Measurements from ENCODE around the gene CEL.
"Not testable (repeated sequence)": the region's sequence is repeated elsewhere in the genome, so short reads cannot be mapped to it uniquely, and the experiment has no call there.

Gene CEL

DNA sequence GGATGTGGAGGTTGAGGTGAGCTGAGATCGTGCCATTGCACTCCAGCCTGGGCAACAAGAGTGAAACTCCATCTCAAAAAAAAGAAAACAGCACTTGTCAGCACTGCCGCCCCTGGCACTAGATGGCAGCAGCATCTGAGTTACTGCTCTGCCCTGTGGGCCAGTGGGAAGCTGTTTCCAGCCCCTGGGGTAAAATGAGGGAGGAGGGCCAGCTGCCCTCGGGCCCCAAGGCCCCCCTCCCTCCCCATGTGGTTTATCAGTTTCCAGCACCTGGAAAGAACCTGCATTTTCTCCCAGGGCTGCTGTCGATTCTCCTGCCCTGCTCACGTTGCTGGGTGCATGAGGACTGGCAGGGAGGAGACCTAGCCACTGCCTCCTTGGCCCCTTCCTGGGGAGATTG, 13.2 kb upstream of the CEL start:
- no peak for FAIRE-seq

DNA sequence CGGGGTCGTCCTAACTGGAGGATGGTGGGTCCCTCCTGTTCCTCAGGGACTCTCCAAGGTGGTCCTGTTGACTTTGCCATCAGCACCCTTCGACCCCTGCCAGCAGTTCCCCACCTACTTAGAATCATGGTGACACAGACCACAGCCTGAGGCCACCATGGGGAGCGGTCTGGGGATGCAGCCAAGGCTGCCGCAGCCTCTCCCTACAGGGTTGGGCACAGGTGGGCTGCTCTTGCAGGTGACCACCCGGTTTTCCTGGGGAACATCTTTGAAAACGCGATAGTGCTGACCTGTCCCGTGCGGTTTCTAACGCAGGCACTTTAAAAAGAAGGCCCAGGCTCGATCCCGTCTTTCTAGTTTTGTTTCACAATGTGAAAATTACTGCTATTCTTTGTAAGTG, 12.7 kb upstream of the CEL start:
- FAIRE-seq: no peak

- no peak for FAIRE-seq
Measured at GRCh38 chr9:133050142-133050541, 11.6 kb upstream of the CEL start.

GRCh38 chr9:133050781-133051180, 11.0 kb upstream of the CEL start:
- no peak for FAIRE-seq

DNA sequence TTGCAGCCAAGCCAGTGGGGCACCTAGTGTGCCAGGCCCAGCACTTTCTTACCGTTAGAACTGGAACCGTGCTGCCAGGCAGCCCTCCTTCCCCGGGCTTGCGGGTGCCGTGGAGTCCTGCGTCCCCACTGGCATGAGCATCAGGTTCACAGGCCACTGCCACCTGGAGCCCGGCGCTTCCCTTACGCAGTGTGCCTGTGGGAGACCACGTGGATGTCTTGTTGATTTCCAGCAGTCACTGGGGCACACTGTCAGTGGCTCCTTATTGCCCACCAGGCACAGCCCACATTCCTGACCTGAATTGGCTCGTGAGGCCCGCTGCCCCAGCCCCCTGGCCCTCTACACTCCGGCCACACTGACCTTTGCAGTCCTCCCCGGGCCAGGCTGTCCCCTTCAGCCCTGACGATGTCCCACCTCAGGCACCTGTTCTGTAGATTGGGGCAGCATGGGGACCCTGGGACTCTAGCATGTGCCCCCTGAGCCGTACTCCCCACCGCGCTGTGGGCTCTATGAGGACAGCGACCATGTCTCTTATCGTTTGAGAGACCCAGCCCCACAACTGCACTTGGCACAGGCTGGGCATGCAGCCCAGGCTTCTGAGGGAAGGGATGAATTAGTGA, 10.4 kb upstream of the CEL start:
- no peak for FAIRE-seq

DNA sequence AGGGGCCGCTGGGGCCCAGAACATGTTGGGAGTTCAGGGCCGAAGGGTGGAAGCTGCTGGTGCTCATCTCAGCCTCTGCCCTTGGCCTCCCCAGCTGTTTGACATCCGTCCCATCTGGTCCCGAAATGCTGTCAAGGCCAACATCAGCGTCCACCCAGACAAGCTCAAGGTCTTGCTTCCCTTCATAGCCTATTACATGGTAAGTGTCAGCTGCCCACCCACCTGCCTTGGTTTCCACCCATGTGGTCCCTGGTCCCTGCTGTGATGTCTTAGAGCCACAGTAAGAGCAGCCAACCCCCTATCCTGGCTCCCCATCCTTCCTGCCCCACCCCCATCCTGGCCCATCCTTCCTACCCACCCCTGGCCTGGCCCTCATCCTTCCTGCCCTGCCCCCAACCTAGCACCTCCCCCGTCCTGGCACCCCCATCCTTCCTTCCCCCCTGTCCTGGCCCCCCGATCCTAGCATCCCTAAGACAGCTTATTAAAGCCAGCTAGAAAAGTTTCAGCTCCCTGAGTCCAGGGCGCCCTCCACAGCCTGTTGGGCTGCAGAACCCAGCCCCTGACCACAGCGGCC, 9.7 kb upstream of the CEL start:
- no peak for FAIRE-seq

DNA sequence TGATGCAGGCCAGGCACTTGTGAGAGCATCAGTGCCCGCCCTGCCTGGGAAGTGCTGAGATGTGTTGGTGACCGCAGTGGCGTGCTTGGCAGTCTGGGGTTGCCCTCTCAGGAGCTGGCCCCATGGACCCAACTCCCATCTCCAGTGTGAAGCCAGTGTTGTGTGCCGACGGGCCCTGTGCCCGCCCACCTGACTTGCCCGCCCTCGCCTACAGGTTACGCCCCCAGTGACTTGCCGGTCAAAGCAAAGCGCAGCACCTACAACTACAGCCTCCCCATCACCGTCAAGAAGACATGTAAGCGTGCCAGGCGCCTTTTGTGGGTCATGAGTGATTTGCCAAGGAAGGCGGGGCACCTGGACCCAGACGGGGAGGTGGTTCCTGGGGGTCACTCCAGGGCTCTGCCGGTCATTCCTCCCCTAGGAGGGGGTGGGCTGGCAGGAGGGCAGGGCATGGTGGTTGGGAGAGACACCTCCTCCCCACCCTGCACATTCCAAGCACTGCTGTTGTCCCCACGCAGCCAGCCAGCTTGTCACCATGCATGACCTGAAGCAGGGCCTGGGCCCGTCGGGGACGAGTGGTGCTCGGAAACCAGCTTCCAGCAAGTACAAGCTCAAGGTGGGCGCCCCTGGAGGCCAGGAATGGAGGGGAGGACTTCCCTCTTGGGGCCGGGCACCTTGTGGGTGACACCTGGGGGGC, 7.4 kb upstream of the CEL start:
- FAIRE-seq: no peak

DNA sequence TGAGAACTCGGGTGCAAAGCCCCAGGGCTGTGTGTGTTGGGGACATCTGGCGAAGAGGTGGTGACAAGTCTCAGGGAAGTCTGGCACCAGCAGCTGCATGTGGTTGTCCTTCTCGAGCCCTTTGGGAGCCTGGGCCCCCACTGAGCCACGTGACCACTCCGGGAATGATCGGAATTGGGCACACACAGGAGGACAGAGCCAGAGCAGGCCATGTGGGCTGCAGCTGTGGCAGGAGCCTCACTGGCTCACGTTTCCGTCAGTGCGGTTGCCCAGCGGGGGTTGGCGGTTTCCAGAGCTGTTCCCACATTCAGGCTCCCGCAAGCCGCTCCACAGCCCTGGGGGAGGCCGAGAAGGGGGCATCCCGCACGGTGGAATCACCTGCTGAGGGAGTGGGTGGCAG, 6.8 kb upstream of the CEL start:
- no peak for FAIRE-seq

GRCh38 chr9:133055788-133056420, 5.9 kb upstream of the CEL start:
- FAIRE-seq: no peak

DNA sequence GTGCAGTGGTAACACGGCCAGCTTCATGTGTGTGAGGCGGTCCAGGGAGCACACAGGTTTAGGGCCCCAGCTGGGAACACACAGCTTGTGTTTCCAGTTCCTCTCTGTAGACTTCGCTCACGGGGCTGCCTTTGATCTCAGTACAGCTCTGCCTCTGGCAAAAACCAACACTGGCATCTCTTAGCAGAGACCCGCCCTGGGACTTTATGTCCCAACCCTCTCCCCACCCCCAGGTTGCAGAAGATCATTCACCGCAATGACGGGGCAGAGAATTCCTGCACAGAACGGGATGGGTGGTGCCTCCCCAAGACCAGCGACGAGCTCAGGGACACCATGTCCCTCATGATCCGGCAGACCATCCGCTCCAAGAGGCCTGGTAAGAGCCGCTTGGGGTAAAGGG, 5.2 kb upstream of the CEL start:
- no peak for FAIRE-seq

DNA sequence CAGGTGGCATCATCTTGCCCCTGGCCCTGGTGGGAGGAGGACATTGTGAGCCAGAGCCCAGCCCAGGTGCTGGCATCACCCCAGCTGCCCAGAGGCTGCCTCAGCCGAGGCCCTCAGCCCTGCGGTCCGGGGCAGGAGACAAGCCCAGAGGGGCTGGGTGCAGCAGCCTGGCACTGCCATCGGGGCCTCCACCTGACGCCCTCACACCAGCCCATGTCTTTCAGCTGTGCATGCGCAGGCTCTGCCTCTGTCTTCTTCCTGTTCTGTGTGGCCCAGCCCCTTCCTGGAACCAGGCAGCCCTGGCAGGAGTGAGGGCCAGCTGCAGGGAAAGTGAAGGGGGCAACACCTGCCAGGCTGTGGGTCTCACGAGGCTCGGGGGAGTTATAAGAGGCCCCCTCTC, 4.8 kb upstream of the CEL start:
- FAIRE-seq: no peak

DNA sequence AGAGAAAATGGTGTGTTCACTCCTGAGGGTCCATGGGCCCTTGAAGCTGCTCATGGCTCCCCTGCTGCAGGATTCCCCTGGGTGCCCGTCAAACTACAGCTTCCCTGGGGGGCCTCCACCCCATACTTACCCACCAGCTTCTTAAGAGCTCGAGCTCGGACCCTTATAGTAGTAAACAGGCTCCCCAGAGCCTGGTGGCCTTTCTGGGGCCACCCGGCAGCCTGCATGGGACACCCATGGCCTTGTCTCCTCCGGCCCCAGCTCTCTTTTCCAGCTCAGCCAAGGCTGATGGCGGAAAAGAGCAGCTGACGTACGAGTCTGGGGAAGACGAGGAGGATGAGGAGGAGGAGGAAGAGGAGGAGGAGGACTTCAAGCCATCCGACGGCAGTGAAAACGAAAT, 4.2 kb upstream of the CEL start:
- FAIRE-seq: no peak

GRCh38 chr9:133058071-133058470, 3.7 kb upstream of the CEL start:
- no peak for FAIRE-seq

DNA sequence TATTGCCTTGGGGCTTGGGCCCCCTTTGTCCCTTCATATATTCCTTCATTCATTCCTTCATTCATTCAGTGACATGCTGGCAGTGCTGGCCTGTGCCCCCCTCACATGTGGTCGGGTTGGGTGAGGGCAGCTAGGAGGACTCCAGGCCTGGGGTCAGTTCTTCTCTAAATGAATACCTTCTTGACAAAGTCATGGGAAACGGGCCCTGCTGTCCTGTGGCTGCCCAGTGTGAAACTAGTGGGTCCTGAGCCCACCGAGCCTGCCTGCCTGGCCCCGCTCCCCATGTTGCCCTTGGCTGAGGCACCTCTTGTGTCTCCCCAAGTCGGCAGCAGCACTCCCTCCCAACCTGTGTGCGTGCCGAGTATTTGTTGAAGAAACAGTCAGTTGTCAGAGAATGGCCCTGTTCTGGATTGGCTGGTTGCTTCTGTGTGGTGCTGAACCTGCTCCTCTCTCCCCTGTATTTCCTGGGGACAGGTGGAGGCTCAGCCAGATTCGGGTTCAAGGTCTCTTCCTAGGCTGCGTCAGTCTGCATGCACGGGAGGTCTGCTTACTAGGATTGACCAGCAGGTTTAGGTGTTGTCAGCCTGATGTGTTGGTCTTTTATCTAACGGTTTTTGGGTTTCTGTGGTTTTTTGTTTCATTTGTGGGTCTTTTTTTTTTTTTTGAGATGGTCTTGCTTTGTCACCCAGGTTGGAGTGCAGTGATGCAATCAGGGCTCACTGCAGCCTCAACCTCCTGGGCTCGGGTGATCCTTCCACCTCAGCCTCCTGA, 3.0 kb upstream of the CEL start:
- FAIRE-seq: no peak

DNA sequence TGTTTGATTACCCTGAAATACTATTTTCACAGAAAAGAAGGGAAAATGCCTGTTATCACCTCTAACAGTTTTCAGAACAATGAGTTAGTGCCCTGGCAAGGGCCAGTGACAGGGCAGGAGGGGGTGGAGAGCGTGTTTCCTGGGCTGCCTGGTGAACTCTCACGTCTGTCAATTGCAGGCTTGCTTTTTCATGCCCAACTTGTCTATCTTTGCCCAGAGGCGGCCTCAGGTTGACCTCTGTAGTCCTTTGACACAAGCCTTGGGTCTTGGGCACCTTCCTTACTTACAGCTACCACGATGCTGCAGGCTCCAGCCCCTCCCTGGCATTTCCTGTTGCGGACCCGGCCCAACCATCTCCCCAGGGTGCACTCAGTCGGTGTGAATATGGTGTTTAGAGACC, 2.2 kb upstream of the CEL start:
- no peak for FAIRE-seq

- FAIRE-seq: no peak
Measured at GRCh38 chr9:133060417-133060841, 1.4 kb upstream of the CEL start.

- not testable (repeated sequence) for FAIRE-seq
Measured at GRCh38 chr9:133061019-133061763, 590 bp upstream of the CEL start.

- FAIRE-seq: not testable (repeated sequence)
Measured at GRCh38 chr9:133062569-133062968, 788 bp downstream of the CEL start.

- FAIRE-seq: no peak
Measured at GRCh38 chr9:133063159-133063499, 1.3 kb downstream of the CEL start.

- no peak for FAIRE-seq
Measured at GRCh38 chr9:133063500-133064231, 1.9 kb downstream of the CEL start.

DNA sequence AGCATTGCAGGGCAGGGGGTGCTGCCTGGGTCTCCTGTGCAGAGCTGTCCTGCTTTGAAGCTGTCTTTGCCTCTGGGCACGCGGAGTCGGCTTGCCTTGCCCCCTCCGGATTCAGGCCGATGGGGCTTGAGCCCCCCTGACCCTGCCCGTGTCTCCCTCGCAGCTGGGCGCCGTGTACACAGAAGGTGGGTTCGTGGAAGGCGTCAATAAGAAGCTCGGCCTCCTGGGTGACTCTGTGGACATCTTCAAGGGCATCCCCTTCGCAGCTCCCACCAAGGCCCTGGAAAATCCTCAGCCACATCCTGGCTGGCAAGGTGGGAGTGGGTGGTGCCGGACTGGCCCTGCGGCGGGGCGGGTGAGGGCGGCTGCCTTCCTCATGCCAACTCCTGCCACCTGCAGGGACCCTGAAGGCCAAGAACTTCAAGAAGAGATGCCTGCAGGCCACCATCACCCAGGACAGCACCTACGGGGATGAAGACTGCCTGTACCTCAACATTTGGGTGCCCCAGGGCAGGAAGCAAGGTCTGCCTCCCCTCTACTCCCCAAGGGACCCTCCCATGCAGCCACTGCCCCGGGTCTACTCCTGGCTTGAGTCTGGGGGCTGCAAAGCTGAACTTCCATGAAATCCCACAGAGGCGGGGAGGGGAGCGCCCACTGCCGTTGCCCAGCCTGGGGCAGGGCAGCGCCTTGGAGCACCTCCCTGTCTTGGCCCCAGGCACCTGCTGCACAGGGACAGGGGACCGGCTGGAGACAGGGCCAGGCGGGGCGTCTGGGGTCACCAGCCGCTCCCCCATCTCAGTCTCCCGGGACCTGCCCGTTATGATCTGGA, 2.7 kb downstream of the CEL start:
- no peak for FAIRE-seq

Data from islet of Langerhans (tissue), 1 donor.